GM19035 (cell line): ENCODE measurements around the gene OR10A6.

Source experiments
- ATAC-seq: cut with Tn5 transposase; IDR thresholded peaks from one replicate; pipeline ENCODE4 v1.9.1; 2021; ENCODE audit not compliant: unreplicated experiment

Gene OR10A6

DNA sequence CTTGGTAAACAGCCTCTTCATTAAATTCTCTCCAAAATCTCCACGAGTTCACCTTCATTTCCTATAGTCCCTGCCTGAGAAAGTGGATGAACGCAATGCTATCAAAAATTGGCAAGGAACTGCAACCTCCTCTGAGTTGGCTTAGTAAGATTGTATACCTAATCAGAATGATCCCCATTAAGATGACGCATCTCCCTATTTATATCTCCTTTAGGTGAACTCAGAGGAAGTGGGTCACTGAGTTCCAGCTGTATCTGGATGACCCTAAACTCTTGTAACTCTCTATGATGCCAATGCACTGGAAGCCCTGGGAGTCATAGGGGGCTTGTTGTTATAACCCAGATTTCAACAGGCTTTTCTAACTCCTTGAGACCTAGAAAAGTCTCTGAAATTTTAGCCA is 48.2 kb downstream of the OR10A6 start:
- no peak for ATAC-seq
